Tibial nerve (tissue), 4 donors: ENCODE measurements around the gene DCAF11.

Experiments
- CTCF ChIP-seq, 5 experiments: fragments of 200-600 bp in 3 of 5; fragments of 450-650 bp in 2 of 5; sonication (generic) in 3 of 5; IDR thresholded peaks; one replicate each; pipeline ENCODE4 v1.5.1; 2016 to 2019; ENCODE audit warnings: antibody characterized with exemption in 5 of 5, mild to moderate bottlenecking in 3 of 5, moderate library complexity in 2 of 5
- EP300 ChIP-seq, 2 donors: sonication (generic); formaldehyde crosslinking; IDR thresholded peaks; one replicate each; pipeline ENCODE4 v1.6.1; 2017; ENCODE audit warnings: antibody characterized with exemption in 2 of 2, mild to moderate bottlenecking in 1 of 2
- POLR2A ChIP-seq, 2 donors: fragments of 450-650 bp; IDR thresholded peaks; one replicate each; pipeline ENCODE4 v1.6.1; 2017; ENCODE audit warnings: antibody characterized with exemption in 2 of 2, mild to moderate bottlenecking in 2 of 2, moderate library complexity in 2 of 2

GRCh38 chr14:24149302-24149969 is 34.9 kb downstream of the DCAF11 start:
- TF ChIP-seq CTCF (IDR thresholded peaks at IDR 0.05) (no peak), POLR2A (IDR thresholded peaks at IDR 0.05) (no peak), EP300 (IDR thresholded peaks at IDR 0.05) (no peak)
